AG09309 (cell line): ENCODE data around the gene SLC15A3.

Source experiments
- DNase-seq: peaks from one replicate; pipeline ENCODE4 v3.0.0-alpha.2; 2010; ENCODE audit warnings: low read depth
- H3K4me3 ChIP-seq: 2 replicates; pipeline ENCODE4 v1.5.1; 2011; ENCODE audit warnings: mild to moderate bottlenecking, low read depth, low read length, moderate library complexity; ENCODE audit not compliant: control insufficient read depth
- CTCF ChIP-seq: IDR thresholded peaks from 2 replicates; pipeline ENCODE4 v1.5.1; 2011; ENCODE audit warnings: mild to moderate bottlenecking, low read depth, low read length, inconsistent platforms; ENCODE audit not compliant: insufficient read depth, control insufficient read depth; ENCODE audit errors: missing control alignments

Gene SLC15A3

DNA sequence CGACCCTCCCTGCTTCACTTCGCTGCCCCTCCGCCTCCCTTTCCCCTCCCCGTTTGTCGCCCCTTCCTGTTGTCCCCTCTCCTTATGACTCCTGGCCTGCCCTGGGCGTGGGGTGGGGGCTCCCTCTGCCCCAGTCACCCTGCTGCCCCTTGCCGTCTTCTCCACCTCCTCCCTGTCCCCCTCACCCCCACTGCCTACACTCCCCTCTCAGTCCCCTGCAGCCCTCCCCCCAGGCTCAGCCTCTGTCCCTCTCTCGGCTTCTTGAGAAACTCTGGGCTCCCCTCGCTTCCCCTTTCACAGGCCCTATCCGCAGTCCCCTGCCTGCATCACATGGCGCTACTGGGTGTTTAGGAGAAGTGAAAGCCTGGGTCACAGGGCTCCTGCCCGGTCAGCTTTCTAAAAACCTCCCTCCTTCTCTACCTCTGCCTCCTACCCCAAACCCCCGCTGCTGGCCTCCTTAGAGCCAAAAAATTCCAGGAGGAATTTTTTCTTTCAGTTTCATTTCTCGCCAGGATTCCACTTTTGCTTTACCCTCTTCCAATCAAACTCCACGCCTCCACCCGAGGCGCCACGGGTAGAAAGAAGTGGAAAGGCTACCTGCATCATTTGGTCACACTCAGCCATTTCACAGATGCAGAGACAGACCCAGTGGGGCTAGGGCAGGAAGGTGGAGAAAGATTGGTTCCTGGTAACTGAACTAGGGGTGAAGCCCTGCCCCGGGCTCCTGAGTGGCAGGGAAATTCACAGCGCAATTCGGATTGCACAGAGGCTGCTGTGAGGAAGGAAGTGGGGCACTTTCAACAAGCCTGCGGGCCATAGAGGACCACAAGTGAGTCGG lies at the start of gene SLC15A3:
TSS of gene SLC15A3 (minus strand) at position 273 of the 838 bp plus-strand sequence. CDS start 625 bp downstream, outside the sequence.
- H3K4me3 ChIP-seq: peak within 1 kb of the TSS; percentile 48
- no peak for TF ChIP-seq CTCF
- no peak for DNase-seq

DNA sequence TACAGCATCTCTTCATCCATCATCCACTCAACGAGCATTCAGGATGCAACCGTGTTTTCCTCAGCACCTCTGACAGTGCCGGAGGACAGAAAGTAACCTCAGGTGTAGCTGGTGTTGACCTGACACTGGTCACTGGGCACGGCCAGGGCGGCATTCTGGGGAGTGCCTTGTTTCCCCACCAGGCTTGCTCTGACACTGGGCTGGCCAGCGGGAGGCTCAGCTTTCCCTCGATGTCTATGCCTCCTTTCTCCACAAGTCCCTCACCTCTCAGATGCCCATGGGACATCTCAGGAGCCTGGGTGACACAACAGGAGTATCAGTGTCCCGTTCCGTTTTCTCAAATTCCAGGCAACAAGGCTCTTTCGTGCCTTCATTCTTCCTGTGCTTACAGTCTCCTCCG lies 48.5 kb upstream of the SLC15A3 start:
- no peak for TF ChIP-seq CTCF
- no peak overlapping the region for H3K4me3 ChIP-seq
- DNase-seq: no peak

GRCh38 chr11:60996381-60997138 lies 44.6 kb upstream of the SLC15A3 start:
- H3K4me3 ChIP-seq: no peak overlapping the region
- DNase-seq: no peak
- TF ChIP-seq CTCF: no peak

DNA sequence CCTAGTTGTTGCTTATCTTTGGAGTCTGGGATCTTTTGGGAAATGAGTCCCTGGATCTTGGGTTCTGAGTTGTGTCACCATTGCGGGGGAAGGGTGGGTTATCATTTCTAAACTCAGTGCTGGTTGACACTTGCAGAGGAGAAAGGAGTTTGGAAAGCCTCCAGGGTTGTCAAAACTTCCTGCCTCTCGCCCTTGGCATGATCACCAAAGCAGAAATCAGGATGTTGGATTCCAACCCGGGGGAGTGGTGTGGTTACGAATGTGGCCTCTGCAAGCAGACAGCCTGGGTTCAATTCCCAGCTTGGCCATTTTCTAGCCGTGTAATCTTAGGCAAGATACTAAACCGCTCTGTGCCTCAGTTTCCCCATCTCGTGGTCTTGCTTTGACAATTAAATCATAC lies 43.8 kb upstream of the SLC15A3 start:
- no peak for TF ChIP-seq CTCF
- no peak overlapping the region for H3K4me3 ChIP-seq
- DNase-seq: no peak

DNA sequence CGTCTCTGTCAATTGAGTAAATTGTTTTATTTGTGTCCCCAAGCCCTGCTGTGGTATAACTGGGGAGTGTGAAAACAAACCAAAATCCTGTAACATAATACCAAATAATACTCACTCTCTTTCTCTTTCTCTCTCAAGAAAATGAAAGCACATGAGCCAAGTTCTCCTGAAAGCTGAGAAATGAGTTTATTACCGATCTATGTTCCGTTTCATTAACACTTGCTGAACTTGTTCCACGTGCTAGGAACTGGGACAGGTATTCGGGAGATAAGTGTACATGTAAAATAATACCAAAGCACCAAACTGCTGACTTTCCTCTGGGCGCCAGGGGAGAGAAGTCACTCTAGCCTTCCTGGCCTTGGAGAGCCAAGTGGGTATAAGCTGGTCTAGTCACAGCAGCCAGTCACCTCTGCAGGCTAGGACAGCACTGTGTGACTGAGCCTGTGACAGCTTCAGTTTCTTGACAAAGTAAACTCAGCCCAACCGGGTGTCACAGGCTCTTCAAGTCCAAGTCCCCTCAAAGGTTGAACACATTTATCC lies 42.6 kb upstream of the SLC15A3 start:
- no peak for TF ChIP-seq CTCF
- no peak overlapping the region for H3K4me3 ChIP-seq
- no peak for DNase-seq

DNA sequence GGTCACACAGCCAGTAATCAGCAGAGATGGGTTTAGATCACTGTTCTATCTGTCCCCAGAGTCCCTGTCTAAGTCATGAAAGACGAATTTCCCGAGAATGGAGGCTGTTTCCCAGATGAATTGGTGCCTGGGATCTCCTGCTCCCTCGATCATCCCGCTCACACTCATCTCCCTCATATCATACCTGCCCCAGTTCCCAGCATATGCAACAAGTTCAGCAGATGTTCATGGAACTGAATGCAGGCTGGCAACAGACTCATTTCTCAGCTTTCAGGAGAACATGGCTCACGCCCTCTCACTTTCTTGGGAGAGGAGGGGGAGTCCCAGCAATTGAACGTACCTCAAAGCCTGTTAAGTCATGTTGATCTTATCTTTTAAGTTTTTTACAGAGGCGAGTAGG lies 41.6 kb upstream of the SLC15A3 start:
- H3K4me3 ChIP-seq: no peak overlapping the region
- DNase-seq: no peak
- TF ChIP-seq CTCF: no peak
